B cell (primary cell): Measurements from ENCODE around the gene RTN4RL1.

ENCODE experiments used
- CTCF ChIP-seq: fragments of 200-600 bp; IDR thresholded peaks from one replicate; pipeline ENCODE4 v1.8.0; 2022; ENCODE audit warnings: antibody characterized with exemption, mild to moderate bottlenecking
- EZH2 ChIP-seq: IDR thresholded peaks from 2 replicates; pipeline ENCODE4 v1.6.1; 2012; ENCODE audit warnings: borderline replicate concordance, low read depth, mild to moderate bottlenecking, moderate library complexity, low read length; ENCODE audit not compliant: insufficient read depth, poor library complexity, severe bottlenecking

GRCh38 chr17:1989135-1989534, 36.0 kb downstream of the RTN4RL1 start:
- TF ChIP-seq CTCF (no peak), EZH2 (no peak)
